Activated CD8-positive, alpha-beta T cell treated with anti-CD3 and anti-CD28 coated beads, Interleukin-2, amount 10 ng/mL, durations not matched to agents 7 days and 5 days (primary cell): ENCODE measurements around the gene NFIC. TPM values are rescaled to one million over a fixed set of nuclear protein-coding genes. Genes with fewer than 3 reads are reported as not detected.
"Not testable (repeated sequence)": the region's sequence is repeated elsewhere in the genome, so short reads cannot be mapped to it uniquely, and the experiment has no call there.

Experiments
- ATAC-seq: fragments of 150-1000 bp; cut with Tn5 transposase; one replicate; pipeline ENCODE4 v1.10.0; 2021; ENCODE audit warnings: moderate library complexity
- CTCF ChIA-PET: fragments of 350-600 bp; sonication (Branson Sonifier 250); formaldehyde crosslinking; loops from one replicate; lab custom pipeline; 2021; ENCODE audit warnings: antibody characterized with exemption; lab: Charles Lee
- POLR2A ChIA-PET: fragments of 350-600 bp; sonication (Branson Sonifier 250); formaldehyde crosslinking; loops from one replicate; lab custom pipeline; 2021; ENCODE audit warnings: antibody characterized with exemption; lab: Charles Lee
- DNase-seq: peaks from one replicate; pipeline ENCODE4 v3.0.0-alpha.2; 2020
- H3K27ac Mint-ChIP-seq: one replicate; pipeline ENCODE4 v1.8.0; 2021; ENCODE audit warnings: mild to moderate bottlenecking, mixed read lengths
- H3K27me3 Mint-ChIP-seq: one replicate; pipeline ENCODE4 v1.8.0; 2021; ENCODE audit warnings: low read depth, mixed read lengths
- H3K36me3 Mint-ChIP-seq: one replicate; pipeline ENCODE4 v1.8.0; 2021; ENCODE audit warnings: low read depth, mixed read lengths
- H3K4me1 Mint-ChIP-seq: one replicate; pipeline ENCODE4 v1.8.0; 2021; ENCODE audit warnings: low read depth, mixed read lengths
- H3K4me3 Mint-ChIP-seq: one replicate; pipeline ENCODE4 v1.8.0; 2021; ENCODE audit warnings: mild to moderate bottlenecking, mixed read lengths
- H3K9me3 Mint-ChIP-seq: one replicate; pipeline ENCODE4 v1.8.0; 2022; ENCODE audit warnings: mixed read lengths; ENCODE audit not compliant: insufficient read depth
- total RNA-seq, 2 experiments: library from RNA; stranded (reverse); gene quantifications; one replicate each; pipeline ENCODE4 v1.2.3, GENCODE V29; 2021

Gene NFIC
- total RNA-seq, 2 experiments from 2014 or later = 13.4 to 14.0 TPM

DNA sequence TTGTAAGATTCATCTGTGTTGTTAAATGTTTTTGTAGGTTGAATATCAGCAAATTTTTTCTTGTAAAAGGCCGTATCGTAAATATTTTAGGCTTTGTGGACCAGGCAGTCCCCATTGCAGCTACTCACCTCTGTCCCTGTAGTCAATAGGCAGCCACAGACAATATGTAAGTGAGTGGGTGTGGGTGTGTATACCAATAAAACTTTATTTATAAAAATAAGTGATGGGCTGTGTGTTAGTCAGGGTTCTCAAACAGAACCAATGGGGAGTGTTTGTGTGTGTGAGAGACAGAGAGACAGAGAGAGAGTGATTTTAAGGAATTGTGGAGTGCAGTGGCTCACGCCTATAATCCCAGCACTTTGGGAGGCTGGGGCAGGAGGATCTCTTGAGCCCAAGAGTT is 37.6 kb upstream of the NFIC start:
- ChIA-PET CTCF (interaction anchor here (1.0 to 5.8 kb wide), 4 partner anchors 24 to 156 kb away, joined by 4 to 58 read pairs (median 11); no protein-coding TSS in a partner anchor), POLR2A (no interaction called here)
- Mint-ChIP-seq H3K9me3 (no peaks in the 10 kb centered on the region), H3K27ac (no peak overlapping the region), H3K27me3 (no peaks in the 10 kb centered on the region), H3K4me3 (no peak overlapping the region), H3K4me1 (no peaks in the 10 kb centered on the region), H3K36me3 (no peaks in the 10 kb centered on the region)
- ATAC-seq (no peak), DNase-seq (no peak)

DNA sequence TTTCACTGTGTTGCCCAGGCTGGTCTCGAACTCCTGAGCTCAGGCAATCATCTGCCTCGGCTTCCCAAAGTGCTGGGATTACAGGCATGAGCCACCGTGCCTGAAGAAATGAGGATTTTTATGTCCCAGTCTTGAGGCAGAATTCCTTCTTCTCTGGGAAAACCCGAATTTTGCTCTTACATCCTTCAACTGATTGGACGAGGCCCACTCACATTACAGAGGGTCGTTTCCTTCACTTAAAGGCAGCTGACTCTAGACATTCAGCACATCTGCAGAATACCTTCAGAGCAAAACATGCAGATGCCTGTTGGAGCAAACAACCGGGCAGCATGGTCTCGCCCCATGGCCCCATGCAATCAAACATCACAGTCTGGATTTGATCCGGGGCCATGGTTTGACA is 36.3 kb upstream of the NFIC start:
- no peaks in the 10 kb centered on the region for H3K9me3 Mint-ChIP-seq
- no peaks in the 10 kb centered on the region for H3K36me3 Mint-ChIP-seq
- ChIA-PET CTCF (interaction anchor here (1.4 to 5.8 kb wide), 3 partner anchors 100 to 155 kb away, joined by 5 to 58 read pairs (median 17); no protein-coding TSS in a partner anchor), POLR2A (interaction anchor here (0.5 kb wide), 1 partner anchor 187 kb away, joined by 3 read pairs; no protein-coding TSS in a partner anchor)
- no peaks in the 10 kb centered on the region for H3K4me1 Mint-ChIP-seq
- no peaks in the 10 kb centered on the region for H3K27me3 Mint-ChIP-seq
- H3K4me3 Mint-ChIP-seq = no peak overlapping the region
- H3K27ac Mint-ChIP-seq = no peak overlapping the region
- DNase-seq (no peak), ATAC-seq (no peak)

DNA sequence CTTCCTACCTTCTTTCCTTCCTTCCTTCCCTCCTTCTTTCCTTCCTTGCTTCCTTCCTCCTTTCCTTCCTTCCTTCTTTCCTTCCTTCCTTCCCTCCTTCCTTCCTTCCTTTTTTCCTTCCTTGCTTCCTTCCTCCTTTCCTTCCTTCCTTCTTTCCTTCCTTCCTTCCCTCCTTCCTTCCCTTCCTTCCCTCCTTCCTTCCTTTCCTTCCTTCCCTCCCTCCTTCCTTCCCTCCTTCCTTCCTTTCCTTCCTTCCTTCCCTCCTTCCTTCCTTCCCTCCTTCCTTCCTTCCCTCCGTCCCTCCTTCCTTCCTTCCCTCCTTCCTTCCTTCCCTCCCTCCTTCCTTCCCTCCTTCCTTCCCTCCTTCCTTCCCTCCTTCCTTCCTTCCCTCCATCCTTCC is 34.2 kb upstream of the NFIC start:
- H3K4me3 Mint-ChIP-seq, H3K9me3 Mint-ChIP-seq, POLR2A ChIA-PET, H3K27ac Mint-ChIP-seq, H3K27me3 Mint-ChIP-seq, H3K4me1 Mint-ChIP-seq, DNase-seq, ATAC-seq, H3K36me3 Mint-ChIP-seq: not testable (repeated sequence)
- CTCF ChIA-PET = interaction anchor here (2.1 kb wide), 1 partner anchor 97 kb away, joined by 7 read pairs; no protein-coding TSS in a partner anchor

DNA sequence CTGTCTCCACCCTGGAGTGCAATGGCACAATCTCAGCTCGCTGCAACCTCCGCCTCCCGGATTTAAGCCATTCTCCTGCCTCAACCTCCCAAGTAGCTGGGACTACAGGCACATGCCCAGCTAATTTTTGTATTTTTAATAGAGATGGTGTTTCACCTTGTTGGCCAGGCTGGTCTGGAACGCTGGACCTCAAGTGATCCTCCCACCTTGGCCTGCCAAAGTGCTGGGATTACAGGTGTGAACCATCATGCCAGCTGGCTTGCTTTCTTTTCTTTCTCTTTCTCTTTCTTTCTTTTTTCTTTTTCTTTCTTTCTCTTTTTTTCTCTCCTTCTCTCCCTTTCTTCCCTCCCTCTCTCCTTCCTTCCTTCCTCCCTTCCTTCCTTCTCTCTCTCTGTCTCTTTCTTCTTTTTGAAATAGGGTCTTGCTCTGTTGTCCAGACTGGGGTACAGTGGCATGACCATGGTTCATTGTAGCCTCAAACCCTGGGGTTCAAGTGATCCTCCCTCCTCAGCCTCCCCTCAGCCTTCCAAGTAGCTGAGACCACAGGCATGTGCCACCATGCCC is 33.3 kb upstream of the NFIC start:
- no peak overlapping the region for H3K27ac Mint-ChIP-seq
- no peaks in the 10 kb centered on the region for H3K9me3 Mint-ChIP-seq
- H3K4me1 Mint-ChIP-seq = no peaks in the 10 kb centered on the region
- ChIA-PET POLR2A (no interaction called here), CTCF (interaction anchor here (2.1 kb wide), 1 partner anchor 96 kb away, joined by 7 read pairs; no protein-coding TSS in a partner anchor)
- DNase-seq = no peak
- no peak overlapping the region for H3K4me3 Mint-ChIP-seq
- H3K36me3 Mint-ChIP-seq = no peaks in the 10 kb centered on the region
- no peak for ATAC-seq
- no peaks in the 10 kb centered on the region for H3K27me3 Mint-ChIP-seq

DNA sequence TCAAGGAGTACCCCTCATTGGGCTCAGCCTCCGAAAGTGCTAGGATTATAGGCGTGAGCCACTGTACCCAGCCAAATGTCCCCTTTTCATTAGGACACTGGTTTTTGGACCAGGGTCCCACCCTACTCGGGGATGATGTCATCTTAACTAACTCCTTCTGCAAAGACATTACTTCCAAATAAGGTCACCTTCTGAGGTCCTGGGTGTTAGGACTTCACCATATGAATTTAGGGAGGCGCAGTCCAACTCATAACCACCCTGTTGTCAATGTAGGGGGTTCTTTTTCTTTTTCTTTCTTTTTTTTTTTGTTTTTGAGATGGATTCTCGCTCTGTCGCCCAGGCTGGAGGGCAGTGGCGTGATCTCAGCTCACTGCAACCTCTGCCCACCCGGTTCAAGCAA is 32.7 kb upstream of the NFIC start:
- ATAC-seq (no peak), DNase-seq (no peak)
- Mint-ChIP-seq H3K4me1 (peaks cover 4% of the 10 kb centered on the region), H3K36me3 (no peaks in the 10 kb centered on the region), H3K27me3 (no peaks in the 10 kb centered on the region), H3K27ac (no peak overlapping the region), H3K4me3 (no peak overlapping the region), H3K9me3 (no peaks in the 10 kb centered on the region)
- POLR2A ChIA-PET = no interaction called here
- CTCF ChIA-PET = interaction anchor here (2.1 kb wide), 1 partner anchor 96 kb away, joined by 7 read pairs; no protein-coding TSS in a partner anchor

DNA sequence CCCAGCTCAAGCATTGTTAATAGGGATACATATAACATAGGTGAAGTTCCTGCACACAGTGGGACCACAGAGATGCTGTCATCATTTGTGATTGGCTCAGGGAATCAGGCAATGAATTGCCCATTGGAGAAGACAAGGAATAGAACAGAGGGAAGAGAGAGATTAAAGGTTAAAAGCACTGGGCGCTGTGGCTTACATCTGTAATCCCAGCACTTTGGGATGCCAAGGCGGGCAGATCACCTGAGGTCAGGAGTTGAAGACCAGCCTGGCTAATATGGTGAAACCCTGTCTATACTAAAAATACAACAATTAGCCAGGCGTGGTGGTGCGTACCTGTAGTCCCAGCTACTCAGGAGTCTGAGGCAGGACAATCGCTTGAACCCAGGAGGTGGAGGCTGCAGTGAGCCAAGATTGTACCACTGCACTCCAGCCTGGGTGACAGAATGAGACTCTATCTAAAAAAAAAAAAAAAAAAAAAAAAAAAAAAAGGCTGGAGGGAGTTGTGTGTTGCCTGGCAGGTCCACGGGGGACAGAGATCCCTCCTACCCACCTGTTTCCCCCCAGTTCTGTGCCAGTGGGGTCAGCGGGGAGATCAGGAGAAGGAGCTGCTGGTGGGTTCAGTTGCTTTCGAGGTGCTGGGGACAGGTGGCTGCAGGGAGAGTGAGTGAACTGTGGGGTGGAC is 31.5 kb upstream of the NFIC start:
- ATAC-seq, POLR2A ChIA-PET, H3K4me1 Mint-ChIP-seq, H3K9me3 Mint-ChIP-seq, H3K36me3 Mint-ChIP-seq, H3K4me3 Mint-ChIP-seq, DNase-seq, H3K27ac Mint-ChIP-seq, H3K27me3 Mint-ChIP-seq: not testable (repeated sequence)
- CTCF ChIA-PET = interaction anchor here (1.6 kb wide), 1 partner anchor 8 kb away, joined by 6 read pairs; no protein-coding TSS in a partner anchor

DNA sequence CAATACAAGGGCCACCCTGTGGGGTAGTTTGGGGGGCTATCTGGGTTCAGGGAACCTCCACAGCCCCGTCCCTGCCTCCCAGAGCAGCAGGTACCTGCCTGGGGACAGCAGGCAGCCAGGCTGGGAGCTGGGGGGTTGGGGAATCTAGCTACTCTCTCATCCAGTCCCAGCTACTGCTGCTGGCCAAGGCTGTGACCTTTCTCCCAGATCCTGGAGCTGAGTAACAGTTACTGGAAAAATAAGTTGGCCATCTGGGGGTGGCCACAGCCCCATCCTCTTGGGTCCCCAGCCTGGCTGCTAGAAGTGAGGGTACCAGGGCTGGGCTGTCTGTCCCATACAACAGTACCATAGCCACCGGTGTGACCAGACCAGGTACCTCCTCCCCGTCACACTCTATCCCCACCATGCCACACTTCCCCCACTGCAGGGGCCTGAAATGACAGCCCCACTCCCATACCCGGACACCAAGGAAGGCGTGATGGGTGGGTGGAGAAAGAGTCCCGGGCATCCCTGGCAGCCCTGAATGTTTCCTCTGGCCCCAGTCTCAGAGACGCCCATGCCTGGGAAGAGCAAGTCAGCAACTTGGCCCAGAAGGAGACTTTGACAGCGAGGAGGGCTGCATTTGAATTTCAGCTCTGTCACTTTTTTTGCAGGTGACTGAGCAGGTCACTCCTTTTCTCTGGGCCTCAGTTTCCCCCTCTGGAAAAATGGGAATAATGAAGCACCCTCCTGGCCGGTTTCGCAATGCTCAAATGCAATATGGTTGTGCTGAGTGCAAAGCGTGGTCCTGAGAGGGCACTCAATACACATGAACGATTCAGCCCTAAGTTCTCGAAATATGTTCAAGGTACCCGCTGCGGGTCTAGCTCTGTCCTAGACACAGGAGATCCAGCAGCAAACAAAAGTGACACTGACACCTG is 30.7 kb upstream of the NFIC start:
- POLR2A ChIA-PET = interaction anchor here (0.8 kb wide), 1 partner anchor 10 kb away, joined by 3 read pairs; no protein-coding TSS in a partner anchor
- peaks cover 7% of the 10 kb centered on the region for H3K4me1 Mint-ChIP-seq
- CTCF ChIA-PET = interaction anchor here (1.6 kb wide), 1 partner anchor 9 kb away, joined by 6 read pairs; no protein-coding TSS in a partner anchor
- DNase-seq = no peak
- no peak overlapping the region for H3K27ac Mint-ChIP-seq
- no peaks in the 10 kb centered on the region for H3K36me3 Mint-ChIP-seq
- no peaks in the 10 kb centered on the region for H3K9me3 Mint-ChIP-seq
- no peaks in the 10 kb centered on the region for H3K27me3 Mint-ChIP-seq
- H3K4me3 Mint-ChIP-seq = no peak overlapping the region
- ATAC-seq = no peak

DNA sequence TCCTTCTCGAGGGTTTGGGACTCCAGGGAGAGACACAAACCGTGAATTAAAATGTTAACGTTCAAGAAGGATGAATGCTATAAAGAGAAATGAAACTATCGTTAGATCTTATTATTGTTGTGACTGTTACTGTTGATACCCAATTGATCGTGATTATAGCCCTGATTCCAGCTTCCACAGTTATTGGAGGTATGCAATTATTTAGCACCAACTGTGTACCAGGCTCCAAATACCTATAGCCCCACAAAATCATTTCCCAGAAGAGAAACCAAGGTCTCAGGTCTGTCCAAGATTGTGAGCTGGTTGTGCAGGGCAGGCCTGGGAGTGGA is 30.1 kb upstream of the NFIC start:
- CTCF ChIA-PET = interaction anchor here (1.6 kb wide), 1 partner anchor 10 kb away, joined by 6 read pairs; no protein-coding TSS in a partner anchor
- Mint-ChIP-seq H3K27me3 (no peaks in the 10 kb centered on the region), H3K36me3 (no peaks in the 10 kb centered on the region), H3K4me3 (no peak overlapping the region), H3K27ac (no peak overlapping the region), H3K9me3 (no peaks in the 10 kb centered on the region), H3K4me1 (peaks cover 7% of the 10 kb centered on the region)
- POLR2A ChIA-PET = interaction anchor here (0.8 kb wide), 1 partner anchor 9 kb away, joined by 3 read pairs; no protein-coding TSS in a partner anchor
- ATAC-seq (no peak), DNase-seq (no peak)

DNA sequence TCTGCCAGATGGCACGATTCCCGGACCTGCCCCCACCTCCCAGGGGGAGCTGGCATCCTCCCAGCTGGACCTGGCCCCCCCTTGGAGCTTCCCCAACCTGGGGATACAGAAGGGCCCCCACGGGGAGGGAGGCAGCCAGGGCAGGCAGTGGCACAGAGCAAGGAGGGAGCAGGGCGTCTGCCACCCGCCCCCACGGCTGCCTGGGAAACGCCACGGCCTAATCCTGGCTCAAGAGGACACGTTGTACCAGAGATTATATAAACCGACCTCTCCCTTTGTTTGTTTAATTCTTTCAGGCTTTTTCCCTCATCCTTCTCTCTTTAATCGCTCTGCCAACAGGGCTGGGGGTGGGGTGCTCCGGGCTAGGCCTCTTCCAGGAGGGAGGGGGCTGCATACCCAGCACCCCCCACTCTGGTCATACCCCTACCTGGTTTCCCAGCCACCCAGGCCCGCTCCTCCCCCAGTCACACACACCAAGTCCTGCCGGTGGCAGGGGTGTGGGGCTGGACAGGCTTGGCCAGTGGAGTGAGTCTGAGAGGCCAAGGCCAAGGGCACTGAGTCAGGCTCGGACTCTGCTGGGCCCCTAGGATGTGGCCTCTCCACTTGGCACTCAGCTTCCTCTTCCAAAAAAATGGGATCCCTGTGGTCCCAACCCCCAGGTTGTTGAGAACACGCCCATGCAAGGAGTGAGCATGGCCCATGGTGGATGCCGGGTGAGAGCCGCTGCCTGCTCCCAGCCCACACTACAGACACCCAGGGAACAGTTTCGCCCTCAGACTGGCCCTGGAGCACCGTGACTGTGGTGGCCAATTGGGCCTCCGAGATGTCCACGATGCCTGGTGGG is 29.5 kb upstream of the NFIC start:
- POLR2A ChIA-PET = interaction anchor here (0.8 kb wide), 1 partner anchor 9 kb away, joined by 3 read pairs; no protein-coding TSS in a partner anchor
- H3K27ac Mint-ChIP-seq = no peak overlapping the region
- CTCF ChIA-PET = interaction anchor here (0.5 to 1.6 kb wide), 2 partner anchors 10 to 375 kb away, joined by 3 to 6 read pairs; no protein-coding TSS in a partner anchor
- H3K27me3 Mint-ChIP-seq = no peaks in the 10 kb centered on the region
- DNase-seq (no peak), ATAC-seq (no peak)
- no peaks in the 10 kb centered on the region for H3K36me3 Mint-ChIP-seq
- H3K4me3 Mint-ChIP-seq = no peak overlapping the region
- no peaks in the 10 kb centered on the region for H3K9me3 Mint-ChIP-seq
- H3K4me1 Mint-ChIP-seq = peaks cover 10% of the 10 kb centered on the region

DNA sequence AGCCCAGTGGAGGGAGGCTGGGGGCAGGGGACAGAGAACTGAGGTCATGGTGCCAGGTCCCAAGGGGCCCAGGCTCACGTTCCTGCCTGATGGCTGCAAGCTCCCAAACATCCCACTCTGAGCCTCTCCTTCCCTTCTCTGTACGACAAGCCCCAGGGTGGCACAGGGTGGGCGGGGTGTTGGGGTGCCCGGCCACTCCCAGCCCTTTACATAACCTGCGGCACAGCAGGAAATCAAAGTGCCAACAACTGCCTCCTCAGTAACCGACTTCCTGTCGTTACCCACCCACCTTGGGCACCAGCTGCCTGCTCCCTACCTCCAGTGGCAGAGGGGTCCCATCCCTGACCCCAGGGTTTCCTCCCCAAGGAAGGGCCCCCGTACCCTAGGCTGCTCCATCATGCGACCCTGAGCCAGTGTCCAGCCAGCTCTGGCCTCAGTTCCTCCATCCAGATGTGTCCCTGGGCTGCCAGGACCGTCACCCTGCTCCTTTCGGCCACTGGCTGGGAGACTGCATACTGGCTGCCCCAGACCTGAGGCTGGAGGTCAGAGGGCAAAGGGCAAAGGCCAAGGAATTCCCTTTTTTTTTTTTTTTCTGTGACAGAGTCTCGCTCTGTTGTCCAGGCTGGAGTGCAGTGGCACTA is 27.7 kb upstream of the NFIC start:
- H3K4me1 Mint-ChIP-seq = peaks cover 11% of the 10 kb centered on the region
- no peaks in the 10 kb centered on the region for H3K36me3 Mint-ChIP-seq
- H3K27me3 Mint-ChIP-seq = no peaks in the 10 kb centered on the region
- H3K4me3 Mint-ChIP-seq = no peak overlapping the region
- H3K27ac Mint-ChIP-seq = peak overlapping the region; percentile 77
- ChIA-PET POLR2A (no interaction called here), CTCF (interaction anchor here (0.9 to 1.2 kb wide), 2 partner anchors 34 to 90 kb away, joined by 4 read pairs; no protein-coding TSS in a partner anchor)
- ATAC-seq (peak; percentile 62), DNase-seq (peak; percentile 60)
- H3K9me3 Mint-ChIP-seq = no peaks in the 10 kb centered on the region
